ENCODE results near the gene NCS1. TPM values are rescaled to one million over a fixed set of nuclear protein-coding genes. Genes with fewer than 3 reads are reported as not detected.
"Not testable (repeated sequence)": the region's sequence is repeated elsewhere in the genome, so short reads cannot be mapped to it uniquely, and the experiment has no call there.

Gene NCS1
- total RNA-seq, 1 experiment from 2014 or later, result not detected

- no peaks in the 10 kb centered on the region for H3K36me3 ChIP-seq (ENCODE audit: insufficient read depth, low read length)
- no peak for DNase-seq
Observed at GRCh38 chr9:130245474-130245873, 73.3 kb downstream of the NCS1 start.

GRCh38 chr9:130246126-130246525 lies 73.9 kb downstream of the NCS1 start:
- H3K79me2 ChIP-seq (ENCODE audit: low read length), result no peaks in the 10 kb centered on the region
- H3K4me2 ChIP-seq (ENCODE audit: low read depth, low read length, poor library complexity, severe bottlenecking), result no peak overlapping the region
- H3K27me3 ChIP-seq (ENCODE audit: low read length), result no peaks in the 10 kb centered on the region
- no peaks in the 10 kb centered on the region for H3K9me3 ChIP-seq (ENCODE audit: low read length)
- no peaks in the 10 kb centered on the region for H3K36me3 ChIP-seq (ENCODE audit: insufficient read depth, low read length)
- no peak overlapping the region for H3K4me3 ChIP-seq (ENCODE audit: low read length)
- H3K27ac ChIP-seq (ENCODE audit: low read length), result no peak overlapping the region
- no peak overlapping the region for H2AFZ ChIP-seq (ENCODE audit: low read length)
- H4K20me1 ChIP-seq (ENCODE audit: insufficient read depth, low read depth, low read length), result no peaks in the 10 kb centered on the region
- no peaks in the 10 kb centered on the region for H3K9me2 ChIP-seq (replicated peaks; ENCODE audit: insufficient read depth, low read length)
- peaks cover 5% of the 10 kb centered on the region for H3K4me1 ChIP-seq (ENCODE audit: low read length)
- DNase-seq, result no peak
- no peak overlapping the region for H3K9ac ChIP-seq (ENCODE audit: low read length)

More at GRCh38 chr9:130245474-130245873, 73.3 kb downstream of the NCS1 start:
- H4K20me1 ChIP-seq (ENCODE audit: insufficient read depth, low read depth, low read length), result no peaks in the 10 kb centered on the region
- H3K27me3 ChIP-seq (ENCODE audit: low read length), result no peaks in the 10 kb centered on the region
- H3K27ac ChIP-seq (ENCODE audit: low read length), result no peak overlapping the region
- H3K9ac ChIP-seq (ENCODE audit: low read length), result no peak overlapping the region
- no peak overlapping the region for H3K4me3 ChIP-seq (ENCODE audit: low read length)
- H3K4me2 ChIP-seq (ENCODE audit: low read depth, low read length, poor library complexity, severe bottlenecking), result no peak overlapping the region
- no peak overlapping the region for H2AFZ ChIP-seq (ENCODE audit: low read length)
- H3K9me3 ChIP-seq (ENCODE audit: low read length), result no peaks in the 10 kb centered on the region
- H3K4me1 ChIP-seq (ENCODE audit: low read length), result peaks cover 5% of the 10 kb centered on the region
- H3K79me2 ChIP-seq (ENCODE audit: low read length), result no peaks in the 10 kb centered on the region
- no peaks in the 10 kb centered on the region for H3K9me2 ChIP-seq (replicated peaks; ENCODE audit: insufficient read depth, low read length)

- no peak for DNase-seq
- Histone ChIP-seq H3K9me3 (ENCODE audit: low read length) (no peaks in the 10 kb centered on the region), H3K79me2 (ENCODE audit: low read length) (no peaks in the 10 kb centered on the region), H3K36me3 (ENCODE audit: insufficient read depth, low read length) (no peaks in the 10 kb centered on the region), H4K20me1 (ENCODE audit: insufficient read depth, low read depth, low read length) (no peaks in the 10 kb centered on the region), H3K4me1 (ENCODE audit: low read length) (no peaks in the 10 kb centered on the region), H3K4me3 (ENCODE audit: low read length) (no peak overlapping the region), H2AFZ (ENCODE audit: low read length) (no peak overlapping the region), H3K9me2 (replicated peaks; ENCODE audit: insufficient read depth, low read length) (no peaks in the 10 kb centered on the region), H3K27me3 (ENCODE audit: low read length) (no peaks in the 10 kb centered on the region), H3K9ac (ENCODE audit: low read length) (no peak overlapping the region), H3K4me2 (ENCODE audit: low read depth, low read length, poor library complexity, severe bottlenecking) (no peak overlapping the region), H3K27ac (ENCODE audit: low read length) (no peak overlapping the region)
Observed at GRCh38 chr9:130254747-130255630, 82.8 kb downstream of the NCS1 start.

GRCh38 chr9:130255631-130256134 lies 83.5 kb downstream of the NCS1 start:
- Histone ChIP-seq H3K9me2 (replicated peaks; ENCODE audit: insufficient read depth, low read length) (no peaks in the 10 kb centered on the region), H3K27ac (ENCODE audit: low read length) (no peak overlapping the region), H3K4me1 (ENCODE audit: low read length) (no peaks in the 10 kb centered on the region), H3K27me3 (ENCODE audit: low read length) (no peaks in the 10 kb centered on the region), H3K9ac (ENCODE audit: low read length) (no peak overlapping the region), H3K4me2 (ENCODE audit: low read depth, low read length, poor library complexity, severe bottlenecking) (no peak overlapping the region), H3K36me3 (ENCODE audit: insufficient read depth, low read length) (no peaks in the 10 kb centered on the region), H4K20me1 (ENCODE audit: insufficient read depth, low read depth, low read length) (no peaks in the 10 kb centered on the region), H3K4me3 (ENCODE audit: low read length) (no peak overlapping the region), H3K79me2 (ENCODE audit: low read length) (no peaks in the 10 kb centered on the region), H2AFZ (ENCODE audit: low read length) (no peak overlapping the region), H3K9me3 (ENCODE audit: low read length) (no peaks in the 10 kb centered on the region)
- DNase-seq, result no peak

- H3K4me2 ChIP-seq (ENCODE audit: low read depth, low read length, poor library complexity, severe bottlenecking), result no peak overlapping the region
- no peaks in the 10 kb centered on the region for H3K36me3 ChIP-seq (ENCODE audit: insufficient read depth, low read length)
- no peak overlapping the region for H3K27ac ChIP-seq (ENCODE audit: low read length)
- no peaks in the 10 kb centered on the region for H3K27me3 ChIP-seq (ENCODE audit: low read length)
- no peaks in the 10 kb centered on the region for H4K20me1 ChIP-seq (ENCODE audit: insufficient read depth, low read depth, low read length)
- H3K4me1 ChIP-seq (ENCODE audit: low read length), result no peaks in the 10 kb centered on the region
- no peak overlapping the region for H3K4me3 ChIP-seq (ENCODE audit: low read length)
- no peaks in the 10 kb centered on the region for H3K79me2 ChIP-seq (ENCODE audit: low read length)
- H3K9me2 ChIP-seq (replicated peaks; ENCODE audit: insufficient read depth, low read length), result no peaks in the 10 kb centered on the region
- no peak overlapping the region for H2AFZ ChIP-seq (ENCODE audit: low read length)
- no peaks in the 10 kb centered on the region for H3K9me3 ChIP-seq (ENCODE audit: low read length)
- H3K9ac ChIP-seq (ENCODE audit: low read length), result no peak overlapping the region
- DNase-seq, result no peak
Observed at GRCh38 chr9:130256644-130257043, 84.4 kb downstream of the NCS1 start.

GRCh38 chr9:130258137-130258536 lies 85.9 kb downstream of the NCS1 start:
- H3K79me2 ChIP-seq (ENCODE audit: low read length); H3K27me3 ChIP-seq (ENCODE audit: low read length); H3K4me1 ChIP-seq (ENCODE audit: low read length); H3K9ac ChIP-seq (ENCODE audit: low read length); H3K4me2 ChIP-seq (ENCODE audit: low read depth, low read length, poor library complexity, severe bottlenecking); H3K9me3 ChIP-seq (ENCODE audit: low read length); H3K36me3 ChIP-seq (ENCODE audit: insufficient read depth, low read length); H3K27ac ChIP-seq (ENCODE audit: low read length); H2AFZ ChIP-seq (ENCODE audit: low read length); DNase-seq; H3K9me2 ChIP-seq (replicated peaks; ENCODE audit: insufficient read depth, low read length); H3K4me3 ChIP-seq (ENCODE audit: low read length); H4K20me1 ChIP-seq (ENCODE audit: insufficient read depth, low read depth, low read length): not testable (repeated sequence)

GRCh38 chr9:130259044-130259443 lies 86.8 kb downstream of the NCS1 start:
- no peaks in the 10 kb centered on the region for H3K27me3 ChIP-seq (ENCODE audit: low read length)
- H3K27ac ChIP-seq (ENCODE audit: low read length), result no peak overlapping the region
- no peaks in the 10 kb centered on the region for H3K9me3 ChIP-seq (ENCODE audit: low read length)
- H3K9ac ChIP-seq (ENCODE audit: low read length), result no peak overlapping the region
- H2AFZ ChIP-seq (ENCODE audit: low read length), result no peak overlapping the region
- no peaks in the 10 kb centered on the region for H3K36me3 ChIP-seq (ENCODE audit: insufficient read depth, low read length)
- H3K4me2 ChIP-seq (ENCODE audit: low read depth, low read length, poor library complexity, severe bottlenecking), result no peak overlapping the region
- no peak overlapping the region for H3K4me3 ChIP-seq (ENCODE audit: low read length)
- H3K79me2 ChIP-seq (ENCODE audit: low read length), result no peaks in the 10 kb centered on the region
- no peaks in the 10 kb centered on the region for H3K9me2 ChIP-seq (replicated peaks; ENCODE audit: insufficient read depth, low read length)
- no peaks in the 10 kb centered on the region for H4K20me1 ChIP-seq (ENCODE audit: insufficient read depth, low read depth, low read length)
- DNase-seq, result no peak
- H3K4me1 ChIP-seq (ENCODE audit: low read length), result no peaks in the 10 kb centered on the region

- no peak for DNase-seq
- Histone ChIP-seq H3K9me2 (replicated peaks; ENCODE audit: insufficient read depth, low read length) (no peaks in the 10 kb centered on the region), H3K9ac (ENCODE audit: low read length) (no peak overlapping the region), H3K27ac (ENCODE audit: low read length) (no peak overlapping the region), H3K4me2 (ENCODE audit: low read depth, low read length, poor library complexity, severe bottlenecking) (no peak overlapping the region), H3K4me3 (ENCODE audit: low read length) (no peak overlapping the region), H3K36me3 (ENCODE audit: insufficient read depth, low read length) (no peaks in the 10 kb centered on the region), H4K20me1 (ENCODE audit: insufficient read depth, low read depth, low read length) (no peaks in the 10 kb centered on the region), H3K4me1 (ENCODE audit: low read length) (no peaks in the 10 kb centered on the region), H3K79me2 (ENCODE audit: low read length) (no peaks in the 10 kb centered on the region), H3K27me3 (ENCODE audit: low read length) (no peaks in the 10 kb centered on the region), H3K9me3 (ENCODE audit: low read length) (no peaks in the 10 kb centered on the region), H2AFZ (ENCODE audit: low read length) (no peak overlapping the region)
Observed at GRCh38 chr9:130260816-130261765, 88.9 kb downstream of the NCS1 start.

Measured in Karpas-422 (cell line).